Adrenal gland (tissue), 12 donors: ENCODE results near the gene GLS. TPM values are rescaled to one million over a fixed set of nuclear protein-coding genes. Genes with fewer than 3 reads are reported as not detected.

Experiments
- DNase-seq, 7 donors: peaks; one replicate each; pipeline ENCODE4 v3.0.0-alpha.2; 2019 to 2020
- H3K27ac ChIP-seq, 5 donors: fragments of 200-600 bp; sonication (generic) in 4 of 5; 1 replicate in 3 of 5; 2 replicates in 2 of 5; pipeline versions ENCODE4 v1.5.1 to v1.8.0; 2016 to 2020; ENCODE audit warnings: mild to moderate bottlenecking in 1 of 5
- H3K27me3 ChIP-seq: fragments of 200-600 bp; 2 replicates; pipeline ENCODE4 v1.8.0; 2021
- H3K36me3 ChIP-seq, 2 donors: fragments of 200-600 bp; replicated peaks in 1 of 2; 1 replicate in 1 of 2; 2 replicates in 1 of 2; pipeline versions ENCODE4 v1.5.1 to v1.8.0; 2018 to 2022
- H3K4me1 ChIP-seq, 2 donors: fragments of 200-600 bp; replicated peaks in 1 of 2; 1 replicate in 1 of 2; 2 replicates in 1 of 2; pipeline versions ENCODE4 v1.5.1 to v1.8.0; 2018 to 2021
- H3K4me3 ChIP-seq, 4 donors: fragments of 200-600 bp; sonication (generic) in 3 of 4; one replicate each; pipeline ENCODE4 v1.5.1; 2016 to 2018
- H3K9me3 ChIP-seq, 3 donors: fragments of 200-600 bp; sonication (generic) in 1 of 3; replicated peaks in 1 of 3; 1 replicate in 2 of 3; 2 replicates in 1 of 3; pipeline versions ENCODE4 v1.5.1 to v1.8.0; 2016 to 2021
- POLR2A ChIP-seq, 2 donors: fragments of 450-650 bp; IDR thresholded peaks; one replicate each; pipeline ENCODE4 v1.6.1; 2017; ENCODE audit warnings: antibody characterized with exemption in 2 of 2, mild to moderate bottlenecking in 2 of 2, moderate library complexity in 1 of 2
- WGBS, 4 donors: extraction: QIAGEN DNeasy Blood & Tissue Kit in 2 of 4; methylation state at CpG; one replicate each; pipeline versions ENCODE4 v1.1.5 to v1.1.7; 2013 to 2017; 5-methylcytosine and 5-hydroxymethylcytosine counted together
- intact Hi-C, 2 donors: fragments of 100-400 bp; cut with DNase I; formaldehyde crosslinking; loops; one replicate each; pipeline versions ENCODE4 v1.14.1 to v1.15.0; 2022 to 2023
- polyA plus RNA-seq, 3 donors: library from polyadenylated mRNA; stranded (reverse); fragments of 200-250 nt in 2 of 3; fragments of 350-450 nt in 1 of 3; fragmentation: Illumina TruSeq in 1 of 3; extraction: RNeasy Lipid Tissue Mini Kit (QIAGEN cat#74804) in 1 of 3; gene quantifications; one replicate each; pipeline ENCODE4 v1.2.3, GENCODE V29; 2013 to 2014
- total RNA-seq, 9 donors: library from RNA; depleted of rRNA in 4 of 9; stranded (reverse); fragments of >200 nt in 4 of 9; fragments of 120-200 nt in 1 of 9; fragmentation: NEBNext Ultra II Directional in 1 of 9; extraction: Animal tissue kit (Norgen Biotek cat#: 25700) in 1 of 9; gene quantifications; one replicate each; pipeline versions ENCODE4 v1.1.0 to v1.2.4, GENCODE V29; 2013 to 2023
- TF ChIP-seq, protein P1 (sequence below), 6 experiments: fragments of 450-650 bp in 4 of 6; fragments of 200-600 bp in 2 of 6; sonication (generic) in 1 of 6; IDR thresholded peaks; 1 replicate in 5 of 6; 2 replicates in 1 of 6; pipeline versions ENCODE4 v1.5.1 to v1.8.0; 2016 to 2021; ENCODE audit warnings: antibody characterized with exemption in 6 of 6, mild to moderate bottlenecking in 2 of 6, moderate library complexity in 1 of 6
- donor health status: healthy with polysubstance abuse.
- donor health status: Bipolar disorder and iron deficiency.
- donor health status: DM: yes; HTN: yes; CAD: no.
- donor health status: DM: no; HTN: no; CAD: no.
- donor health status: DM: no; HTN: no; CAD: no.
- donor health status: DM: yes; HTN: yes; CAD: no.

Gene GLS
- total and polyA plus RNA-seq, 12 donors = 55.3 to 527 (median 254) TPM

- Histone ChIP-seq H3K27ac (no peak overlapping the region), H3K9me3 (no peaks in the 10 kb centered on the region), H3K4me1 (peaks cover 0 to 14% of the 10 kb centered on the region in 2 donors), H3K4me3 (no peak overlapping the region), H3K36me3 (peaks cover 0 to 66% of the 10 kb centered on the region in 2 donors), H3K27me3 (no peaks in the 10 kb centered on the region)
- intact Hi-C loops = no loop called here
- no peak for DNase-seq
- 88 to 97% (median 93%) methylated on average over 2 of the region's 2 CpGs for WGBS, 4 donors
- TF ChIP-seq, protein P1, sequence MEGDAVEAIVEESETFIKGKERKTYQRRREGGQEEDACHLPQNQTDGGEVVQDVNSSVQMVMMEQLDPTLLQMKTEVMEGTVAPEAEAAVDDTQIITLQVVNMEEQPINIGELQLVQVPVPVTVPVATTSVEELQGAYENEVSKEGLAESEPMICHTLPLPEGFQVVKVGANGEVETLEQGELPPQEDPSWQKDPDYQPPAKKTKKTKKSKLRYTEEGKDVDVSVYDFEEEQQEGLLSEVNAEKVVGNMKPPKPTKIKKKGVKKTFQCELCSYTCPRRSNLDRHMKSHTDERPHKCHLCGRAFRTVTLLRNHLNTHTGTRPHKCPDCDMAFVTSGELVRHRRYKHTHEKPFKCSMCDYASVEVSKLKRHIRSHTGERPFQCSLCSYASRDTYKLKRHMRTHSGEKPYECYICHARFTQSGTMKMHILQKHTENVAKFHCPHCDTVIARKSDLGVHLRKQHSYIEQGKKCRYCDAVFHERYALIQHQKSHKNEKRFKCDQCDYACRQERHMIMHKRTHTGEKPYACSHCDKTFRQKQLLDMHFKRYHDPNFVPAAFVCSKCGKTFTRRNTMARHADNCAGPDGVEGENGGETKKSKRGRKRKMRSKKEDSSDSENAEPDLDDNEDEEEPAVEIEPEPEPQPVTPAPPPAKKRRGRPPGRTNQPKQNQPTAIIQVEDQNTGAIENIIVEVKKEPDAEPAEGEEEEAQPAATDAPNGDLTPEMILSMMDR (IDR thresholded peaks at IDR 0.05) = no peak
- no peak for TF ChIP-seq POLR2A (IDR thresholded peaks at IDR 0.05)
These were observed 87.9 kb downstream of the GLS start for GRCh38 chr2:190968522-190968921.

DNA sequence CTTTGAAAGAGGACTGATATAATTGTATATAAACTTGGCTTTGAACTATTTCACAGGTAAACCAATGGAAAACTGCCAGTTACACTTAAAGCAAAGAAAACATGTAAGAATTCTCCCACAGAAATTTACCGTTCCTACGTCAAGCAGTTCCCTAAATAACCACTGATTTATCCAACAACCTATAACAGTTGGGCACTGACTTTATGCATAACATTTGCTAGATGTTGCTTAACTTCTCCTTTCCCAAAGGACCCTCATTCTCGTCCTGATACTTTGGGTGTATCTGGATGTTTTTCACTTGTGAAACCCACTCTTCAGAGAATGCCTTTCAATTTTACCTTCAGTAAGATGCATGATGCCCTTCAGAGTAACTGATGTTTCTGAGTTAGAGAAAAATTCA, 89.5 kb downstream of the GLS start:
- Histone ChIP-seq H3K27ac (peak overlapping the region in 1 of 5 donors; percentile 65), H3K4me3 (no peak overlapping the region), H3K36me3 (peaks cover 0 to 73% of the 10 kb centered on the region in 2 donors), H3K27me3 (no peaks in the 10 kb centered on the region), H3K9me3 (no peaks in the 10 kb centered on the region), H3K4me1 (peaks cover 0 to 10% of the 10 kb centered on the region in 2 donors)
- TF ChIP-seq POLR2A (IDR thresholded peaks at IDR 0.05) = no peak
- TF ChIP-seq, protein P1 (IDR thresholded peaks at IDR 0.05) = no peak
- intact Hi-C loops = no loop called here
- no peak for DNase-seq
- WGBS, 4 donors = 66 to 84% (median 81%) methylated on average over 3 of the region's 3 CpGs

GRCh38 chr2:190970873-190971506, 90.4 kb downstream of the GLS start:
- H3K9me3 ChIP-seq = no peaks in the 10 kb centered on the region
- H3K27me3 ChIP-seq = no peaks in the 10 kb centered on the region
- H3K36me3 ChIP-seq = peaks cover 0 to 76% of the 10 kb centered on the region in 2 donors
- H3K4me1 ChIP-seq = peaks cover 0 to 10% of the 10 kb centered on the region in 2 donors
- no peak overlapping the region for H3K4me3 ChIP-seq
- intact Hi-C loops = no loop called here
- 74 to 81% (median 77%) methylated on average over 5 of the region's 5 CpGs for WGBS, 4 donors
- DNase-seq = peak in 2 of 7 donors; percentile 23 to 39
- peak overlapping the region in 1 of 5 donors; percentile 65 for H3K27ac ChIP-seq
- TF ChIP-seq, protein P1 (IDR thresholded peaks at IDR 0.05) = no peak
- no peak for TF ChIP-seq POLR2A (IDR thresholded peaks at IDR 0.05)

GRCh38 chr2:190972213-190972612, 91.6 kb downstream of the GLS start:
- Histone ChIP-seq H3K27ac (no peak overlapping the region), H3K36me3 (peaks cover 0 to 84% of the 10 kb centered on the region in 2 donors), H3K9me3 (no peaks in the 10 kb centered on the region), H3K27me3 (no peaks in the 10 kb centered on the region), H3K4me1 (peaks cover 0 to 10% of the 10 kb centered on the region in 2 donors), H3K4me3 (no peak overlapping the region)
- no peak for TF ChIP-seq POLR2A (IDR thresholded peaks at IDR 0.05)
- TF ChIP-seq, protein P1 (IDR thresholded peaks at IDR 0.05) = no peak
- no peak for DNase-seq
- intact Hi-C loops = no loop called here
- WGBS, 4 donors = 86 to 98% (median 93%) methylated on average over 2 of the region's 2 CpGs
